ENCODE results near the gene CDC5L.

CDC5L gene

DNA sequence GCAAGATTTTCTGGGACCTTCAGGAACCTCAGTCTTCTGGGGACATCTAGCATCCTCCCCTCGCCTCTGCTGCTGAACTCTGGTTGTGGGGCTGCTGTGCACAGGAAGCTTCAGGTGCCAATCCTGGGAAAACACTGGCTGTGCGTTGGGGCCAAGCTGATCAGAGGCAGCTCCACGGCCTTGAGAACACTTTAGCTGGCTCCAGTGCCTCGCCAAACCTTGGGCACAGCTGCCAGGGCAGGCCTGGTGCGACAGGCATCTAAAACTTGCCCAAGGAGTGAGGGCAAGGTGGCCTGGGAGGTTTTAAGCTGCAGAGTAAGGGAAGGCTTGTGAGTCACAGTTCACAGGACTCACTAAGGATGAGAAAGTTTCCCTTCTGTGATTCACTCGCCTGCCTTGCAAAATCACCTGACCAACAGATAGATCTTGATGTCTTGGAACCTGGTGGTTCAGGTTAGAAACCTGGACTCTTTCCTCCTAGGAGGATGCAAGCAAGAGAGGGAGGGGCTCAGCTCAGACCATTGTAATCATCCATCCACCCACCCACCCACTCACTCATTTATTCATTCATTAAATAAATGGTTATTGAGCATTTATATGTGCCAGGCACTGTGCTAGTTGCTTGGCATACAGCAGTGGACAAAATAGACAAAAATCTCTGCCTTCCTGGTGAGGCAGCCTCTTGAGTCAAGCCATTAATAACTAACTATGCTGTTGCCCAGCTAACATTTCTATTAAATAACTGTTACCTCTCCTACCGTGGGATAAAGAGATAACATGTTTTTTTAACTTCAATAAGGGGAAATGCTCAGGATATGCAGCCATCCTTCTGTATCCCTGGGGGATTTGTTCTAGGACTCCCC is 47.5 kb upstream of the CDC5L start:
- no peak for DNase-seq (ENCODE audit: low spot score)
- Histone ChIP-seq H3K23ac (ENCODE audit: low read depth, low read length, poor library complexity) (no peak overlapping the region), H2BK5ac (ENCODE audit: low read length) (peak overlapping the region; percentile 9), H3K18ac (ENCODE audit: low read length) (no peak overlapping the region), H2BK15ac (ENCODE audit: low read length) (peak overlapping the region; percentile 80), H3K4me3 (ENCODE audit: low read length in 2 of 2) (no peak overlapping the region), H2AFZ (ENCODE audit: low read length) (no peak overlapping the region), H3K27me3 (ENCODE audit: control insufficient read depth in 3 of 3, insufficient read depth in 3 of 3, low read depth in 1 of 3, low read length in 3 of 3) (peaks cover 0 to 46% (median 7%) of the 10 kb centered on the region in 3 experiments), H3K4me1 (ENCODE audit: control insufficient read depth in 2 of 2, insufficient read depth in 1 of 2, low read depth in 1 of 2, low read length in 2 of 2) (peaks cover 0 to 25% of the 10 kb centered on the region in 2 donors), H4K91ac (ENCODE audit: low read depth, low read length, poor library complexity) (no peak overlapping the region), H3K36me3 (replicated peaks in 1 of 2; ENCODE audit: control insufficient read depth in 2 of 2, insufficient read depth in 2 of 2, low read length in 2 of 2) (no peaks in the 10 kb centered on the region), H3K79me1 (ENCODE audit: low read depth, low read length) (no peaks in the 10 kb centered on the region), H2BK12ac (ENCODE audit: low read length) (no peak overlapping the region), H3K4ac (ENCODE audit: low read length) (no peak overlapping the region), H3K9me3 (replicated peaks in 1 of 2; ENCODE audit: control insufficient read depth in 2 of 2, insufficient read depth in 1 of 2, low read depth in 1 of 2, low read length in 2 of 2) (peaks cover 0 to 2% of the 10 kb centered on the region in 2 donors), H2BK120ac (ENCODE audit: low read depth, low read length) (no peak overlapping the region), H2AK5ac (ENCODE audit: low read depth, low read length) (peak overlapping the region; percentile 44), H3K14ac (ENCODE audit: low read length) (no peak overlapping the region), H4K8ac (ENCODE audit: low read depth, low read length) (no peak overlapping the region), H3K27ac (replicated peaks; ENCODE audit: low read length) (no peak overlapping the region), H3K4me2 (ENCODE audit: insufficient read depth, low read length, poor library complexity, severe bottlenecking) (no peak overlapping the region), H3K9ac (ENCODE audit: low read depth, low read length, poor library complexity) (no peak overlapping the region)
- no CpG with 5 or more reads among the region's 7 CpGs for WGBS, 2 donors (ENCODE audit: extremely low coverage in 2 of 2, insufficient read length in 2 of 2, insufficient replicate concordance in 1 of 2)

DNA sequence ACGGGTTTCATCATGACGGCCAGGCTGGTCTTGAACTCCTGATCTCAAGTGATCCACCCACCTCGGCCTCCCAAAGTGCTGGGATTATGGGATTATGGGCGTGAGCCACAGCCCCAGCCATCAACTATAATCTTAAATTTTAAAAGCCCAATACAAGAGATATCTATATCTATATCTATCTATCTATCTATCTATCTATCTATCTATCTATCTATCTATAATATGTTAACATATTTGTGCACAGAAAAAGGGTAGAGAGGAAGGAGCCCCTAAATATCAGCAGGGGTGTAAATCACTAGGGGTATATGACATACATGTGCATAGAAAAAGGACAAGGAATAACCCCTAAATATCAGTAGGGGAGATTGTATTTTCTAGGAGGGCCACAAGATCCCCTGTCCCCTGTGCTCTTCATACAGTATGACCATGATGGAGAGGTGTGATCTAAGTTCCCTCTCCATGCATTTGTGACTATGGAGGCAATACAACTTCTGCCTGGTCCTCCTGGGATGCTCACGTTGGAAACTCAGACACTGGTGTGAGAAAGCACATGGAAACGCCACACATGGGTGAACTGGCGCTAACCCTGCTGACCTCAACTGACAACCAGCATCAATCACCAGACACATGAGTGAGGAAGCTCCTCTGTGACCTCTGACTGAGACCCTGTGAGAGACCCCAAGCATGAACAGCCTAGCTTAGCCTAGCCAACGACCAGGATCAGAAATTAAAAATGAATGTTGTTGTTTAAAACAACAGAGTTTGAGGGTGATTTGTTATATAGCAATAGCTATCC is 46.2 kb upstream of the CDC5L start:
- H3K9me3 ChIP-seq (replicated peaks in 1 of 2; ENCODE audit: control insufficient read depth in 2 of 2, insufficient read depth in 1 of 2, low read depth in 1 of 2, low read length in 2 of 2), result peaks cover 0 to 2% of the 10 kb centered on the region in 2 donors
- H3K4me2 ChIP-seq (ENCODE audit: insufficient read depth, low read length, poor library complexity, severe bottlenecking), result no peak overlapping the region
- H3K79me1 ChIP-seq (ENCODE audit: low read depth, low read length), result no peaks in the 10 kb centered on the region
- H2BK120ac ChIP-seq (ENCODE audit: low read depth, low read length), result no peak overlapping the region
- H2BK12ac ChIP-seq (ENCODE audit: low read length), result no peak overlapping the region
- DNase-seq (ENCODE audit: low spot score), result no peak
- no peak overlapping the region for H2BK5ac ChIP-seq (ENCODE audit: low read length)
- H3K9ac ChIP-seq (ENCODE audit: low read depth, low read length, poor library complexity), result no peak overlapping the region
- no peak overlapping the region for H4K91ac ChIP-seq (ENCODE audit: low read depth, low read length, poor library complexity)
- H3K27ac ChIP-seq (replicated peaks; ENCODE audit: low read length), result no peak overlapping the region
- no CpG with 5 or more reads among the region's 8 CpGs for WGBS, 2 donors (ENCODE audit: extremely low coverage in 2 of 2, insufficient read length in 2 of 2, insufficient replicate concordance in 1 of 2)
- no peaks in the 10 kb centered on the region for H3K36me3 ChIP-seq (replicated peaks in 1 of 2; ENCODE audit: control insufficient read depth in 2 of 2, insufficient read depth in 2 of 2, low read length in 2 of 2)
- peaks cover 0 to 50% (median 8%) of the 10 kb centered on the region in 3 experiments for H3K27me3 ChIP-seq (ENCODE audit: control insufficient read depth in 3 of 3, insufficient read depth in 3 of 3, low read depth in 1 of 3, low read length in 3 of 3)
- peak overlapping the region; percentile 42 for H3K14ac ChIP-seq (ENCODE audit: low read length)
- no peak overlapping the region for H2AFZ ChIP-seq (ENCODE audit: low read length)
- H3K4me3 ChIP-seq (ENCODE audit: low read length in 2 of 2), result no peak overlapping the region
- H3K23ac ChIP-seq (ENCODE audit: low read depth, low read length, poor library complexity), result no peak overlapping the region
- peaks cover 0 to 25% of the 10 kb centered on the region in 2 donors for H3K4me1 ChIP-seq (ENCODE audit: control insufficient read depth in 2 of 2, insufficient read depth in 1 of 2, low read depth in 1 of 2, low read length in 2 of 2)
- no peak overlapping the region for H2AK5ac ChIP-seq (ENCODE audit: low read depth, low read length)
- no peak overlapping the region for H3K4ac ChIP-seq (ENCODE audit: low read length)
- H3K18ac ChIP-seq (ENCODE audit: low read length), result no peak overlapping the region
- H2BK15ac ChIP-seq (ENCODE audit: low read length), result no peak overlapping the region
- H4K8ac ChIP-seq (ENCODE audit: low read depth, low read length), result no peak overlapping the region

DNA sequence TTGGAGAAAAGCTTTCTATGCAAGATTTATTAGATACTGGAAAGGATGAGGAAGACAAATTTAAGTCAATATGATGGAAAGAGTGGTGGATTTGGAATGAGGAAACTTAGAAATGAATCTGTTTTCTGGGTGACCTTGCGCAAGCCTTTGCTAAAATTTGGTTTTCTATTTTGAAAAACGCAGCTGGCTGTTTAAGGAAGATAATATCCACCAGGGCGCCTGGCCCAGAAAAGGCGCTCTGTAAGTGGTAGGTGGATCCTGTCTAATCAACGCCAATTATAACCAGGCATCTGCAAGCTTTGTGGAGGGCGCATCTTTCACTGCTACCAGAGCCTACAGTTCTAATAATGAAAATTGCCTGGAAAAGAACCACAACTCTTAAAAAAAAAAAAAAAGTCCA is 45.5 kb upstream of the CDC5L start:
- H3K4ac ChIP-seq (ENCODE audit: low read length), result no peak overlapping the region
- no peak overlapping the region for H3K27ac ChIP-seq (replicated peaks; ENCODE audit: low read length)
- no peak overlapping the region for H3K18ac ChIP-seq (ENCODE audit: low read length)
- no peak overlapping the region for H4K8ac ChIP-seq (ENCODE audit: low read depth, low read length)
- H3K4me1 ChIP-seq (ENCODE audit: control insufficient read depth in 2 of 2, insufficient read depth in 1 of 2, low read depth in 1 of 2, low read length in 2 of 2), result peaks cover 0 to 25% of the 10 kb centered on the region in 2 donors
- H2AK5ac ChIP-seq (ENCODE audit: low read depth, low read length), result no peak overlapping the region
- H2BK120ac ChIP-seq (ENCODE audit: low read depth, low read length), result peak overlapping the region; percentile 68
- H3K9ac ChIP-seq (ENCODE audit: low read depth, low read length, poor library complexity), result no peak overlapping the region
- no peak overlapping the region for H4K91ac ChIP-seq (ENCODE audit: low read depth, low read length, poor library complexity)
- H3K4me2 ChIP-seq (ENCODE audit: insufficient read depth, low read length, poor library complexity, severe bottlenecking), result no peak overlapping the region
- no peak overlapping the region for H3K14ac ChIP-seq (ENCODE audit: low read length)
- H2AFZ ChIP-seq (ENCODE audit: low read length), result peak overlapping the region; percentile 95
- H3K27me3 ChIP-seq (ENCODE audit: control insufficient read depth in 3 of 3, insufficient read depth in 3 of 3, low read depth in 1 of 3, low read length in 3 of 3), result peaks cover 0 to 44% (median 8%) of the 10 kb centered on the region in 3 experiments
- H2BK15ac ChIP-seq (ENCODE audit: low read length), result no peak overlapping the region
- no peak overlapping the region for H3K23ac ChIP-seq (ENCODE audit: low read depth, low read length, poor library complexity)
- no peak overlapping the region for H2BK5ac ChIP-seq (ENCODE audit: low read length)
- WGBS, 2 donors (ENCODE audit: extremely low coverage in 2 of 2, insufficient read length in 2 of 2, insufficient replicate concordance in 1 of 2), result no CpG with 5 or more reads among the region's 6 CpGs
- no peak for DNase-seq (ENCODE audit: low spot score)
- no peak overlapping the region for H2BK12ac ChIP-seq (ENCODE audit: low read length)
- H3K36me3 ChIP-seq (replicated peaks in 1 of 2; ENCODE audit: control insufficient read depth in 2 of 2, insufficient read depth in 2 of 2, low read length in 2 of 2), result no peaks in the 10 kb centered on the region
- H3K4me3 ChIP-seq (ENCODE audit: low read length in 2 of 2), result peak overlapping the region in 1 of 2 donors; percentile 24
- peaks cover 0 to 2% of the 10 kb centered on the region in 2 donors for H3K9me3 ChIP-seq (replicated peaks in 1 of 2; ENCODE audit: control insufficient read depth in 2 of 2, insufficient read depth in 1 of 2, low read depth in 1 of 2, low read length in 2 of 2)
- no peaks in the 10 kb centered on the region for H3K79me1 ChIP-seq (ENCODE audit: low read depth, low read length)

DNA sequence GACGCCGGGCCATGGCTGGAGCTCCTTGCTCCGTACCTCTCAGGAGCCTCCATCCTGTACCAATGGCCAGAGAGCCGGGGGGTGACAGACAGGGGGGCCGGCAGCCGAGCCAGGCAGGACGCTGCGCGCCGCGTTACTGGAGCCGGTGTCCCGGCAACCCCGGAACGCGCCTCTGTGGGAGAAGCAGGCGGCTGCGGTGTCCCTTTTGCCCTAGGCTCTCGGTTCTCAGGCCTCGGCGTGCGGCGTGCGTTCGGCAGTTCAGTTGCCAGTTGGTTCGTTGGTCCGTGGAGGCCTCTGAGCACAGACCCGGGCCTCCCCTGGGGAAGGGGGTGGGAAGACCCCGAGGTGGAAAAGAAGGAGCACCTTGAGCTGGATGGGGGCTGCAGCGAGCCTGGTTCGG is 45.0 kb upstream of the CDC5L start, which contains the start of gene SPATS1:
SPATS1 (plus strand) TSS at position 162 of the 400 bp plus-strand sequence. CDS start 446 bp downstream, outside the sequence.
- WGBS, 2 donors (ENCODE audit: extremely low coverage in 2 of 2, insufficient read length in 2 of 2, insufficient replicate concordance in 1 of 2), result no CpG with 5 or more reads among the region's 31 CpGs
- no peaks in the 10 kb centered on the region for H3K36me3 ChIP-seq (replicated peaks in 1 of 2; ENCODE audit: control insufficient read depth in 2 of 2, insufficient read depth in 2 of 2, low read length in 2 of 2)
- peaks cover 0 to 2% of the 10 kb centered on the region in 2 donors for H3K9me3 ChIP-seq (replicated peaks in 1 of 2; ENCODE audit: control insufficient read depth in 2 of 2, insufficient read depth in 1 of 2, low read depth in 1 of 2, low read length in 2 of 2)
- H3K4me1 ChIP-seq (ENCODE audit: control insufficient read depth in 2 of 2, insufficient read depth in 1 of 2, low read depth in 1 of 2, low read length in 2 of 2), result peaks cover 0 to 24% of the 10 kb centered on the region in 2 donors
- peaks cover 0 to 43% (median 8%) of the 10 kb centered on the region in 3 experiments for H3K27me3 ChIP-seq (ENCODE audit: control insufficient read depth in 3 of 3, insufficient read depth in 3 of 3, low read depth in 1 of 3, low read length in 3 of 3)
- peak within 1 kb of the TSS; percentile 53 for H2BK12ac ChIP-seq (ENCODE audit: low read length)
- no peak within 1 kb of the TSS for H3K23ac ChIP-seq (ENCODE audit: low read depth, low read length, poor library complexity)
- H3K4me2 ChIP-seq (ENCODE audit: insufficient read depth, low read length, poor library complexity, severe bottlenecking), result peak within 1 kb of the TSS; percentile 31
- H3K9ac ChIP-seq (ENCODE audit: low read depth, low read length, poor library complexity), result no peak within 1 kb of the TSS
- H4K91ac ChIP-seq (ENCODE audit: low read depth, low read length, poor library complexity), result no peak within 1 kb of the TSS
- H2AK5ac ChIP-seq (ENCODE audit: low read depth, low read length), result peak within 1 kb of the TSS; percentile 57
- peak within 1 kb of the TSS; percentile 87 for H2BK5ac ChIP-seq (ENCODE audit: low read length)
- peak within 1 kb of the TSS; percentile 12 to 24 for H3K4me3 ChIP-seq (ENCODE audit: low read length in 2 of 2)
- H3K4ac ChIP-seq (ENCODE audit: low read length), result no peak within 1 kb of the TSS
- H3K14ac ChIP-seq (ENCODE audit: low read length), result peak within 1 kb of the TSS; percentile 60
- peak within 1 kb of the TSS; percentile 84 for H3K18ac ChIP-seq (ENCODE audit: low read length)
- H4K8ac ChIP-seq (ENCODE audit: low read depth, low read length), result no peak within 1 kb of the TSS
- no peaks in the 10 kb centered on the region for H3K79me1 ChIP-seq (ENCODE audit: low read depth, low read length)
- peak; percentile 8 for DNase-seq (ENCODE audit: low spot score)
- peak within 1 kb of the TSS; percentile 70 for H2BK15ac ChIP-seq (ENCODE audit: low read length)
- H2BK120ac ChIP-seq (ENCODE audit: low read depth, low read length), result peak within 1 kb of the TSS; percentile 68
- peak within 1 kb of the TSS; percentile 95 for H2AFZ ChIP-seq (ENCODE audit: low read length)
- H3K27ac ChIP-seq (replicated peaks; ENCODE audit: low read length), result no peak within 1 kb of the TSS

Data from neuronal stem cell (in vitro differentiated cells).